Neural cell (in vitro differentiated cells): ENCODE results near the gene RBM43. TPM values are rescaled to one million over a fixed set of nuclear protein-coding genes. Genes with fewer than 3 reads are reported as not detected.

ENCODE experiments used
- H2AFZ ChIP-seq: fragments of 200-600, 300-800 bp; sonication (generic), shearing (Covaris generic); 2 replicates; pipeline ENCODE4 v1.6.0; 2014; ENCODE audit warnings: low read depth, mild to moderate bottlenecking, antibody characterized with exemption, low read length, moderate library complexity
- H3F3A ChIP-seq: fragments of 200-600 bp; shearing (Covaris generic); 2 replicates; pipeline ENCODE4 v1.6.1; 2016; ENCODE audit warnings: mild to moderate bottlenecking, moderate library complexity, mixed read lengths, antibody characterized with exemption, low read length; ENCODE audit not compliant: insufficient read depth, poor library complexity, severe bottlenecking
- H3K27ac ChIP-seq: fragments of 200-600, 300-800 bp; sonication (generic), shearing (Covaris generic); 2 replicates; pipeline ENCODE4 v1.5.1; 2014; ENCODE audit warnings: mild to moderate bottlenecking, low read length, moderate library complexity
- H3K27me3 ChIP-seq: fragments of 300-800, 200-600 bp; sonication (generic), shearing (Covaris generic); 2 replicates; pipeline ENCODE4 v1.6.0; 2014; ENCODE audit warnings: mild to moderate bottlenecking, low read depth, low read length, moderate library complexity; ENCODE audit not compliant: insufficient read depth
- H3K36me3 ChIP-seq: fragments of 300-800, 200-600 bp; sonication (generic), shearing (Covaris generic); 2 replicates; pipeline ENCODE4 v1.5.1; 2014; ENCODE audit warnings: mild to moderate bottlenecking, antibody characterized with exemption, low read length, moderate library complexity; ENCODE audit not compliant: insufficient read depth
- H3K4me2 ChIP-seq: fragments of 300-800, 200-600 bp; sonication (generic), shearing (Covaris generic); 2 replicates; pipeline ENCODE4 v1.6.0; 2014; ENCODE audit warnings: mild to moderate bottlenecking, low read length
- H3K4me3 ChIP-seq: fragments of 300-800, 200-600 bp; sonication (generic), shearing (Covaris generic); 2 replicates; pipeline ENCODE4 v1.5.1; 2014; ENCODE audit warnings: mild to moderate bottlenecking, low read length, moderate library complexity
- H3K79me2 ChIP-seq: fragments of 200-600 bp; shearing (Covaris generic); replicated peaks from 2 replicates; pipeline ENCODE4 v1.6.0; 2014; ENCODE audit warnings: mild to moderate bottlenecking, low read length, moderate library complexity; ENCODE audit not compliant: insufficient read depth
- H3K9ac ChIP-seq: fragments of 300-800, 200-600 bp; sonication (generic), shearing (Covaris generic); 2 replicates; pipeline ENCODE4 v1.6.1; 2016; ENCODE audit warnings: mild to moderate bottlenecking, low read length, mixed read lengths
- H3K9me2 ChIP-seq: fragments of 200-600 bp; shearing (Covaris generic); 2 replicates; pipeline ENCODE4 v1.6.1; 2016; ENCODE audit warnings: mild to moderate bottlenecking, low read length, mixed read lengths; ENCODE audit not compliant: insufficient read depth
- H3K9me3 ChIP-seq: fragments of 200-600, 300-800 bp; sonication (generic), shearing (Covaris generic); 2 replicates; pipeline ENCODE4 v1.6.1; 2016; ENCODE audit warnings: mild to moderate bottlenecking, mixed run types, low read length, moderate library complexity, mixed read lengths
- H4K20me1 ChIP-seq: fragments of 200-600 bp; shearing (Covaris generic); 2 replicates; pipeline ENCODE4 v1.6.1; 2016; ENCODE audit warnings: mild to moderate bottlenecking, mixed run types; ENCODE audit not compliant: insufficient read depth
- EP300 ChIP-seq: fragments of 450-650 bp; conservative IDR thresholded peaks from 2 replicates; pipeline ENCODE4 v1.6.1; 2014; ENCODE audit warnings: antibody characterized with exemption, mild to moderate bottlenecking, moderate library complexity; ENCODE audit not compliant: poor library complexity, severe bottlenecking
- EZH2 ChIP-seq: fragments of 200-600, 300-800 bp; shearing (Covaris generic), sonication (generic); IDR thresholded peaks from 2 replicates; pipeline ENCODE4 v1.6.1; 2014; ENCODE audit warnings: antibody characterized with exemption, low read length, borderline replicate concordance, mild to moderate bottlenecking; ENCODE audit not compliant: insufficient read depth, poor library complexity, severe bottlenecking
- MXI1 ChIP-seq: fragments of 450-650 bp; conservative IDR thresholded peaks from 2 replicates; pipeline ENCODE4 v1.6.1; 2014; ENCODE audit warnings: antibody characterized with exemption, mild to moderate bottlenecking; ENCODE audit not compliant: poor library complexity, severe bottlenecking
- POLR2AphosphoS5 ChIP-seq: IDR thresholded peaks from 2 replicates; pipeline ENCODE4 v1.6.1; 2012
- RAD21 ChIP-seq: fragments of 450-650 bp; conservative IDR thresholded peaks from 2 replicates; pipeline ENCODE4 v1.6.1; 2014; ENCODE audit warnings: antibody characterized with exemption, mild to moderate bottlenecking, moderate library complexity
- SMC3 ChIP-seq: fragments of 450-650 bp; conservative IDR thresholded peaks from 2 replicates; pipeline ENCODE4 v1.6.1; 2014; ENCODE audit warnings: antibody characterized with exemption, mild to moderate bottlenecking, moderate library complexity; ENCODE audit not compliant: poor library complexity
- TAF1 ChIP-seq: IDR thresholded peaks from 2 replicates; pipeline ENCODE4 v1.6.1; 2012; ENCODE audit warnings: low read depth
- polyA plus RNA-seq: library from polyadenylated mRNA; depleted of rRNA; stranded (reverse); fragments of >200 nt; gene quantifications from 2 replicates; pipeline ENCODE4 v1.2.3, GENCODE V29; 2014
- TF ChIP-seq, protein P1 (sequence below): fragments of 450-650 bp; IDR thresholded peaks from 2 replicates; pipeline ENCODE4 v1.5.1; 2014; ENCODE audit warnings: antibody characterized with exemption, mild to moderate bottlenecking, moderate library complexity; ENCODE audit not compliant: poor library complexity, severe bottlenecking
- TF ChIP-seq, protein P2 (sequence below): IDR thresholded peaks from 2 replicates; pipeline ENCODE4 v1.6.1; 2012; ENCODE audit warnings: borderline replicate concordance

The RBM43 gene
- polyA plus RNA-seq, 1 donor from 2014 or later: not detected

DNA sequence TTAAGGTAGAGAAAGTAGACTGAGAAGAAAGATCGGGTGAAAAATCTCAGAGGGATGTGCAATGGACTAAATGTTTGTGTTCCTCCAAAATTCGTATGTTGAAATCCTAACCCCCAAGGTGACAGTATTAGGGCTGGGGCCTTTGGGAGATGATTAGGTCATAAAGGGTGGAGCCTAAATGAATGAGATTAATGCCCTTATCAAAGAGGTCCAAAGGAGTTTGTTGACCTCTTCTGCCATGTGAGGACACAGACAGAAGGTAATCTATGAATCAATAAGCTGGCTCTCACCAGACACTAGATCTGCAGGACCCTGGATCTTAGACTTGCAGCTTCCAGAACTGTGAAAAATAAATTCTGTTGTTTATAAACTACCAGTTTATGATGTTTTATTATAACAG lies 30.5 kb upstream of the RBM43 start:
- H3K27ac ChIP-seq: no peak overlapping the region
- no peak overlapping the region for H3K4me3 ChIP-seq
- no peak overlapping the region for H3K9ac ChIP-seq
- H4K20me1 ChIP-seq: no peaks in the 10 kb centered on the region
- no peak overlapping the region for H3K4me2 ChIP-seq
- H3K79me2 ChIP-seq: no peaks in the 10 kb centered on the region
- no peak overlapping the region for H2AFZ ChIP-seq
- peaks cover 5% of the 10 kb centered on the region for H3K27me3 ChIP-seq
- H3F3A ChIP-seq: no peaks in the 10 kb centered on the region
- no peaks in the 10 kb centered on the region for H3K9me3 ChIP-seq
- TF ChIP-seq EP300: no peak
- no peak for TF ChIP-seq MXI1
- TF ChIP-seq RAD21: no peak
- H3K36me3 ChIP-seq: no peaks in the 10 kb centered on the region
- H3K9me2 ChIP-seq: no peaks in the 10 kb centered on the region

DNA sequence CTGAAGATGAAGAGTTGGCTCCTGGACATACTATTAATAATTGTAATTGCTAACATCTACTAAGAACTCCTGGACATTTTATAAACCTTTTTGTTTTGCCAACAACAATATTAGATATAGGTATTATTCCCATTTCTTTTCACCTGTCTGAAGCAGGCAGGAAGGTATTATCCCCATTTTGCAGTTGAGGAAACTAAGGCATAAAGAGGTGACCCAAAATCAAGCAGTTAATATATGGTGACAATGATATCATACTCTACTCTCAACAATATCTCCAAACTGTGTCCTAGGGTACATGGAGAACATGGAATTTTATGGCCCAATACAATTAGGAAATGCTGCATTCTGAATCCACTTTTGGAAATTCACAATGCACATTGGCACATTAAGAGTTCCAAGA lies 29.6 kb upstream of the RBM43 start:
- no peaks in the 10 kb centered on the region for H4K20me1 ChIP-seq
- peaks cover 5% of the 10 kb centered on the region for H3K27me3 ChIP-seq
- TF ChIP-seq TAF1 (no peak), EZH2 (no peak), MXI1 (no peak), SMC3 (no peak), RAD21 (no peak), POLR2AphosphoS5 (no peak), EP300 (no peak)
- TF ChIP-seq, protein P1, sequence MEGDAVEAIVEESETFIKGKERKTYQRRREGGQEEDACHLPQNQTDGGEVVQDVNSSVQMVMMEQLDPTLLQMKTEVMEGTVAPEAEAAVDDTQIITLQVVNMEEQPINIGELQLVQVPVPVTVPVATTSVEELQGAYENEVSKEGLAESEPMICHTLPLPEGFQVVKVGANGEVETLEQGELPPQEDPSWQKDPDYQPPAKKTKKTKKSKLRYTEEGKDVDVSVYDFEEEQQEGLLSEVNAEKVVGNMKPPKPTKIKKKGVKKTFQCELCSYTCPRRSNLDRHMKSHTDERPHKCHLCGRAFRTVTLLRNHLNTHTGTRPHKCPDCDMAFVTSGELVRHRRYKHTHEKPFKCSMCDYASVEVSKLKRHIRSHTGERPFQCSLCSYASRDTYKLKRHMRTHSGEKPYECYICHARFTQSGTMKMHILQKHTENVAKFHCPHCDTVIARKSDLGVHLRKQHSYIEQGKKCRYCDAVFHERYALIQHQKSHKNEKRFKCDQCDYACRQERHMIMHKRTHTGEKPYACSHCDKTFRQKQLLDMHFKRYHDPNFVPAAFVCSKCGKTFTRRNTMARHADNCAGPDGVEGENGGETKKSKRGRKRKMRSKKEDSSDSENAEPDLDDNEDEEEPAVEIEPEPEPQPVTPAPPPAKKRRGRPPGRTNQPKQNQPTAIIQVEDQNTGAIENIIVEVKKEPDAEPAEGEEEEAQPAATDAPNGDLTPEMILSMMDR: no peak
- TF ChIP-seq, protein P2, sequence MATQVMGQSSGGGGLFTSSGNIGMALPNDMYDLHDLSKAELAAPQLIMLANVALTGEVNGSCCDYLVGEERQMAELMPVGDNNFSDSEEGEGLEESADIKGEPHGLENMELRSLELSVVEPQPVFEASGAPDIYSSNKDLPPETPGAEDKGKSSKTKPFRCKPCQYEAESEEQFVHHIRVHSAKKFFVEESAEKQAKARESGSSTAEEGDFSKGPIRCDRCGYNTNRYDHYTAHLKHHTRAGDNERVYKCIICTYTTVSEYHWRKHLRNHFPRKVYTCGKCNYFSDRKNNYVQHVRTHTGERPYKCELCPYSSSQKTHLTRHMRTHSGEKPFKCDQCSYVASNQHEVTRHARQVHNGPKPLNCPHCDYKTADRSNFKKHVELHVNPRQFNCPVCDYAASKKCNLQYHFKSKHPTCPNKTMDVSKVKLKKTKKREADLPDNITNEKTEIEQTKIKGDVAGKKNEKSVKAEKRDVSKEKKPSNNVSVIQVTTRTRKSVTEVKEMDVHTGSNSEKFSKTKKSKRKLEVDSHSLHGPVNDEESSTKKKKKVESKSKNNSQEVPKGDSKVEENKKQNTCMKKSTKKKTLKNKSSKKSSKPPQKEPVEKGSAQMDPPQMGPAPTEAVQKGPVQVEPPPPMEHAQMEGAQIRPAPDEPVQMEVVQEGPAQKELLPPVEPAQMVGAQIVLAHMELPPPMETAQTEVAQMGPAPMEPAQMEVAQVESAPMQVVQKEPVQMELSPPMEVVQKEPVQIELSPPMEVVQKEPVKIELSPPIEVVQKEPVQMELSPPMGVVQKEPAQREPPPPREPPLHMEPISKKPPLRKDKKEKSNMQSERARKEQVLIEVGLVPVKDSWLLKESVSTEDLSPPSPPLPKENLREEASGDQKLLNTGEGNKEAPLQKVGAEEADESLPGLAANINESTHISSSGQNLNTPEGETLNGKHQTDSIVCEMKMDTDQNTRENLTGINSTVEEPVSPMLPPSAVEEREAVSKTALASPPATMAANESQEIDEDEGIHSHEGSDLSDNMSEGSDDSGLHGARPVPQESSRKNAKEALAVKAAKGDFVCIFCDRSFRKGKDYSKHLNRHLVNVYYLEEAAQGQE: no peak
- no peak overlapping the region for H3K4me2 ChIP-seq
- H3K9me2 ChIP-seq: no peaks in the 10 kb centered on the region
- no peaks in the 10 kb centered on the region for H3K36me3 ChIP-seq
- no peak overlapping the region for H3K4me3 ChIP-seq
- H3K79me2 ChIP-seq: no peaks in the 10 kb centered on the region
- H3K27ac ChIP-seq: no peak overlapping the region
- H2AFZ ChIP-seq: no peak overlapping the region
- no peak overlapping the region for H3K9ac ChIP-seq
- no peaks in the 10 kb centered on the region for H3K9me3 ChIP-seq
- no peaks in the 10 kb centered on the region for H3F3A ChIP-seq
